ENCODE data around the gene ABHD4. TPM values are rescaled to one million over a fixed set of nuclear protein-coding genes. Genes with fewer than 3 reads are reported as not detected.
"Not testable (repeated sequence)": the region's sequence is repeated elsewhere in the genome, so short reads cannot be mapped to it uniquely, and the experiment has no call there.

ABHD4 gene
- total RNA-seq, 1 donor from 2014 or later, result 9.7 TPM

- Mint-ChIP-seq H3K27ac (no peak overlapping the region), H3K36me3 (ENCODE audit: low read depth) (peaks cover 57% of the 10 kb centered on the region), H3K4me1 (peaks cover 38% of the 10 kb centered on the region), H3K4me3 (no peak overlapping the region), H3K27me3 (no peaks in the 10 kb centered on the region), H3K9me3 (no peaks in the 10 kb centered on the region)
- no peak for DNase-seq
- intact Hi-C loops (cut with micrococcal nuclease), result no loop called here
Observed at GRCh38 chr14:22601996-22602395, 3.9 kb downstream of the ABHD4 start.

DNA sequence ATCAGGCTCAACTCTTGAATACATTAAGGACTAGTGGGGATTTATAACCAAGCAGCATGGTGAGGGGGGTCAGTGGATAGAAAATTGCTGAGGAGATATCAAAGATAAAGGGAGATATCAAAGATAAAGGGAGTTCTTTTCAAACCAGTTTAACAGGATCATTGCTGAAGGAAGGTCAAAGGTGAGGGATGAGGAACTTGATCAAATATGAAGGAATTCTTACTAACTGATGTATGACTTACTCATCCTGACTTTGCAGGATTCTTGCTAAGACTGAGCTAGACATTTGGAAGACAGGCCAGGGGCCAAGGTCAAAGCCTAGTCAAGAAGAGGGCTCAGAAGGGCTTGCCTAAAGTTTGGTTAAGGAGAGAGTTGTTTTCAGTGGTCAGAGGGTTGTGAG, 4.8 kb downstream of the ABHD4 start:
- Mint-ChIP-seq H3K4me3 (no peak overlapping the region), H3K36me3 (ENCODE audit: low read depth) (peaks cover 62% of the 10 kb centered on the region), H3K4me1 (peaks cover 32% of the 10 kb centered on the region), H3K27me3 (no peaks in the 10 kb centered on the region), H3K27ac (no peak overlapping the region), H3K9me3 (no peaks in the 10 kb centered on the region)
- DNase-seq, result no peak
- intact Hi-C loops (cut with micrococcal nuclease), result no loop called here

DNA sequence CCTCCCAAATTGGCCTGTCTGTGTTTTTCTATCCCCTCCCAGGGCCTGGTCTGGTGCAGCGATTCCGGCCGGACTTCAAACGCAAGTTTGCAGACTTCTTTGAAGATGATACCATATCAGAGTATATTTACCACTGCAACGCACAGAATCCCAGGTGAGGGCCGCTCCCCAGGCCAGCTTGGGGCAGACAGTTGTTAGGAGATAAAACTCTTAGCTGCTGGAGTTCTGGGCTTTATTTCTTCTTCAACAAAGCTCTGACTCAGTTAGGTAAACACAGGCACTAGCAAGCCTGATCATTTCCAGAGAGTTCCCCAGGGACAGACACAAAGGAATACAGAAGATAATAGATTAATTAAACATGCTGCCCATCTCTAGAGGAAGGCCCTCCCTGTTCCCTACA, 8.3 kb downstream of the ABHD4 start:
- H3K4me1 Mint-ChIP-seq, result peaks cover 5% of the 10 kb centered on the region
- H3K27me3 Mint-ChIP-seq, result no peaks in the 10 kb centered on the region
- peaks cover 72% of the 10 kb centered on the region for H3K36me3 Mint-ChIP-seq (ENCODE audit: low read depth)
- H3K27ac Mint-ChIP-seq, result no peak overlapping the region
- no peaks in the 10 kb centered on the region for H3K9me3 Mint-ChIP-seq
- intact Hi-C loops (cut with micrococcal nuclease), result no loop called here
- no peak overlapping the region for H3K4me3 Mint-ChIP-seq
- no peak for DNase-seq

GRCh38 chr14:22607291-22607690, 9.2 kb downstream of the ABHD4 start:
- Mint-ChIP-seq H3K27me3 (no peaks in the 10 kb centered on the region), H3K27ac (no peak overlapping the region), H3K9me3 (no peaks in the 10 kb centered on the region), H3K4me3 (no peak overlapping the region), H3K4me1 (no peaks in the 10 kb centered on the region), H3K36me3 (ENCODE audit: low read depth) (peaks cover 68% of the 10 kb centered on the region)
- DNase-seq, result no peak
- intact Hi-C loops (cut with micrococcal nuclease), result no loop called here

GRCh38 chr14:22610931-22611330, 12.8 kb downstream of the ABHD4 start:
- H3K36me3 Mint-ChIP-seq (ENCODE audit: low read depth), result peaks cover 37% of the 10 kb centered on the region
- H3K9me3 Mint-ChIP-seq, result no peaks in the 10 kb centered on the region
- H3K4me3 Mint-ChIP-seq, result no peak overlapping the region
- no peak overlapping the region for H3K27ac Mint-ChIP-seq
- no peaks in the 10 kb centered on the region for H3K27me3 Mint-ChIP-seq
- no peak for DNase-seq
- intact Hi-C loops (cut with micrococcal nuclease), result no loop called here
- no peaks in the 10 kb centered on the region for H3K4me1 Mint-ChIP-seq

DNA sequence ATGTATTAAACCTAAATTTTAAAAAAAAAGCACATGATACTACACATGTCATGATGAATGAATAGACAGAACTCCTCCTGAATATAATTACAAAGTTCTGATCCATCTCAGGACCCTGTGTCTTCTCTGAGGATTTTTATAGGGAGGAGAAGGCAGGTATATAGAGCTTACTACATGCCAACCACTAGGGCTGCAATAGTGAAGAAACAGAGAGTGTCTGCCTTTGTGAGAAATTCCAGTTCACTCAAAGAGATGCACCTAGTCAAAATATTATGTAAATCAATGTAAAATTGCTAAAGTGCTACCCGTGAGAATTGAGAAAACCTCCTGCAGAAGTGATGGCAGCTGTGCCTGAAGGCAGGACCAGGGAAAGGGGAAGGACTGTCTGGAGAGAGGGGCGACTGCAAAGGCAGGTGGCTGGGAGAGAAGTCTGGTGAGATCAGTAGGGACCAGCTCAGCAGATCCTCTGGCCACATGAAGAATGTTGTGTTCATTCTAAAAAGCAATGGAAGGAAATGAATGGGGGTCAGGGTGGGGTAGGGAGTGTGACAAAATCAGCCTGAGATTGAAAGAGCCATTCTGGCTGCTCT, 15.1 kb downstream of the ABHD4 start:
- Mint-ChIP-seq H3K4me1 (no peaks in the 10 kb centered on the region), H3K36me3 (ENCODE audit: low read depth) (peaks cover 23% of the 10 kb centered on the region), H3K27me3 (no peaks in the 10 kb centered on the region), H3K9me3 (no peaks in the 10 kb centered on the region), H3K27ac (no peak overlapping the region), H3K4me3 (no peak overlapping the region)
- intact Hi-C loops (cut with micrococcal nuclease), result no loop called here
- no peak for DNase-seq

- peaks cover 20% of the 10 kb centered on the region for H3K36me3 Mint-ChIP-seq (ENCODE audit: low read depth)
- intact Hi-C loops (cut with micrococcal nuclease), result no loop called here
- no peak overlapping the region for H3K27ac Mint-ChIP-seq
- H3K4me3 Mint-ChIP-seq, result no peak overlapping the region
- DNase-seq, result no peak
- H3K9me3 Mint-ChIP-seq, result no peaks in the 10 kb centered on the region
- H3K4me1 Mint-ChIP-seq, result no peaks in the 10 kb centered on the region
- peaks cover under 1% of the 10 kb centered on the region for H3K27me3 Mint-ChIP-seq
Observed at GRCh38 chr14:22613736-22614239, 15.7 kb downstream of the ABHD4 start.

DNA sequence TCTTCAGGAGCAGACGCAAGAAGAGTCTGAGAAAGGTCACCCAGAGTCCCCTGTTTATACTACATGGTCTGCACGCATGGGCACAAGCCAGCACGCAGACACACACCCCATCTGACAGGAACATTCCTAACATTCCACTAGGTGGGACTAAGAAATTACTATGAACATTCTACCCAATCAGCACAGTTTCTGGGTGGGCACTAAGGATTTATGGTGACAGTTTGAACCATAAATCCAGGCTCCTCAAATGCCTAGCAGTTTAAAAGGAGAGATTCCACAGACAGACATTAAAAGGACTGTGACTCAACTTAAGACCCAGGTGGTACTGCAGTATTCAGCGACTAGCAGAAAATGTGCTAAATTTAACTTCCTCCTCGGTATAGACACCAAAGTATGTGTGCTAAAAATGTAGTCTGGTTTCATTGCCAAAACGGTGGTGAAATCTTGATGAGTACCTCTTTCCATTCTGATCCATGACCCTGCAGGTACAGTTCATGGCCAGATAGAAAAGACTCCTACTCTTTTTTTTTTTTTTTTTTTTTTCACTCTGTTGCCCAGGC, 16.2 kb downstream of the ABHD4 start:
- intact Hi-C loops (cut with micrococcal nuclease), result no loop called here
- Mint-ChIP-seq H3K36me3 (ENCODE audit: low read depth) (peaks cover 20% of the 10 kb centered on the region), H3K27me3 (peaks cover 5% of the 10 kb centered on the region)

GRCh38 chr14:22615765-22616164, 17.7 kb downstream of the ABHD4 start:
- H3K4me3 Mint-ChIP-seq; intact Hi-C loops (cut with micrococcal nuclease); DNase-seq; H3K27ac Mint-ChIP-seq; H3K4me1 Mint-ChIP-seq; H3K9me3 Mint-ChIP-seq; H3K27me3 Mint-ChIP-seq: not testable (repeated sequence)
- H3K36me3 Mint-ChIP-seq (ENCODE audit: low read depth), result peaks cover 11% of the 10 kb centered on the region

More for the DNA sequence above, 16.2 kb downstream of the ABHD4 start:
- no peak for DNase-seq
- Mint-ChIP-seq H3K4me1 (no peaks in the 10 kb centered on the region), H3K4me3 (no peak overlapping the region), H3K9me3 (no peaks in the 10 kb centered on the region), H3K27ac (no peak overlapping the region)

GRCh38 chr14:22622255-22622654, 24.2 kb downstream of the ABHD4 start:
- H3K27ac Mint-ChIP-seq, result no peak overlapping the region
- peaks cover 19% of the 10 kb centered on the region for H3K27me3 Mint-ChIP-seq
- no peak for DNase-seq
- H3K9me3 Mint-ChIP-seq, result no peaks in the 10 kb centered on the region
- no peaks in the 10 kb centered on the region for H3K36me3 Mint-ChIP-seq (ENCODE audit: low read depth)
- intact Hi-C loops (cut with micrococcal nuclease), result no loop called here
- H3K4me1 Mint-ChIP-seq, result peaks cover 2% of the 10 kb centered on the region
- no peak overlapping the region for H3K4me3 Mint-ChIP-seq

GRCh38 chr14:22623047-22623446, 24.9 kb downstream of the ABHD4 start:
- no peak overlapping the region for H3K27ac Mint-ChIP-seq
- no peaks in the 10 kb centered on the region for H3K9me3 Mint-ChIP-seq
- peaks cover 19% of the 10 kb centered on the region for H3K27me3 Mint-ChIP-seq
- no peaks in the 10 kb centered on the region for H3K36me3 Mint-ChIP-seq (ENCODE audit: low read depth)
- intact Hi-C loops (cut with micrococcal nuclease), result no loop called here
- DNase-seq, result no peak
- peaks cover 2% of the 10 kb centered on the region for H3K4me1 Mint-ChIP-seq
- H3K4me3 Mint-ChIP-seq, result no peak overlapping the region

- H3K4me1 Mint-ChIP-seq, result peaks cover 2% of the 10 kb centered on the region
- H3K27ac Mint-ChIP-seq, result no peak overlapping the region
- DNase-seq, result no peak
- peaks cover 18% of the 10 kb centered on the region for H3K27me3 Mint-ChIP-seq
- H3K9me3 Mint-ChIP-seq, result peaks cover 6% of the 10 kb centered on the region
- intact Hi-C loops (cut with micrococcal nuclease), result no loop called here
- H3K36me3 Mint-ChIP-seq (ENCODE audit: low read depth), result no peaks in the 10 kb centered on the region
- H3K4me3 Mint-ChIP-seq, result no peak overlapping the region
Observed at GRCh38 chr14:22626590-22626989, 28.5 kb downstream of the ABHD4 start.

DNA sequence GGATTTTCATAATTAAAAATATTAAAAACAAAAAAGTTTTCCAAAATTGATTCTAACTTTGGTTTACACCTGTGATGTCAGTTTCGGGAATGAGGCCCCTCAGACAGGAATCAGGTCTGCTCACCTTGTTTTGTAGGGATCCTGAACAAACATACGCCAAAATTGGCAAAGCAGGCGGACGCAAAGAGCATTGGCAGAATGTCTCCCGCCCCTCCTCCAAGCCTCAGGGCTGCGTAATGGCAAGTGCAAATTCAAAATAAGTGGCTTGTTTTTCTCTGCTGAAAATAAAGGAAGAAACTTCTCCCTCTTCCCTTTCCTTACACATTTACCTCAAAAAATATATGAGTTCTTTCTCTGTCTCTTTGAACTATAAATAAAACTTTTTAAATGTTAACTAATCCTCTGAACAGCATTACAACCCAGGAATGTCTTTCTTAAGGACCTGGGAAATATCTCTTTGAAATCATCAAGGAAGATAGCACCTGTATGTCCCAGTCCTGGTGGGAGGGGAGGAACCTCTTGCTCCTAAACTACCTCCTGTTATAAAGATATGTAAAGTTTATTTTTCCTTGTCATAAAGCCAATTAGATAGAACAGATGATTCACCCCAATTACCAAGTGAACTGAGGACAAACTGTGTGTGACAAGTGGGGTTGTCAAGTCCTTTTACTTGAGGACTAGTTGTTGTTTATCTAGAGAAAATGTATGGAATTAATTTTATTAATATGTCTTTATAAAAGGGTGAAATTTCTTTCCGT, 29.6 kb downstream of the ABHD4 start:
- intact Hi-C loops (cut with micrococcal nuclease), result no loop called here
- no peak overlapping the region for H3K27ac Mint-ChIP-seq

GRCh38 chr14:22629361-22629760, 31.3 kb downstream of the ABHD4 start:
- intact Hi-C loops (cut with micrococcal nuclease), result no loop called here
- Mint-ChIP-seq H3K9me3 (peaks cover 6% of the 10 kb centered on the region), H3K27me3 (peaks cover 14% of the 10 kb centered on the region), H3K4me3 (no peak overlapping the region), H3K27ac (no peak overlapping the region), H3K4me1 (no peaks in the 10 kb centered on the region), H3K36me3 (ENCODE audit: low read depth) (no peaks in the 10 kb centered on the region)
- no peak for DNase-seq

More for the DNA sequence above, 29.6 kb downstream of the ABHD4 start:
- Mint-ChIP-seq H3K4me1 (peaks cover 2% of the 10 kb centered on the region), H3K36me3 (ENCODE audit: low read depth) (no peaks in the 10 kb centered on the region), H3K4me3 (no peak overlapping the region), H3K27me3 (peaks cover 20% of the 10 kb centered on the region), H3K9me3 (peaks cover 6% of the 10 kb centered on the region)
- DNase-seq, result no peak
